CD4-positive, alpha-beta T cell treated with Interleukin-4 for 4 hours (primary cell): ENCODE results near the gene ETS1.

ENCODE experiments used
- DNase-seq: peaks from one replicate; pipeline ENCODE4 v3.0.0-alpha.2; 2020

Gene ETS1

GRCh38 chr11:128515826-128516778 is 71.3 kb downstream of the ETS1 start:
- DNase-seq: peak; percentile 62

GRCh38 chr11:128515086-128515485 is 72.3 kb downstream of the ETS1 start:
- peak; percentile 57 for DNase-seq

DNA sequence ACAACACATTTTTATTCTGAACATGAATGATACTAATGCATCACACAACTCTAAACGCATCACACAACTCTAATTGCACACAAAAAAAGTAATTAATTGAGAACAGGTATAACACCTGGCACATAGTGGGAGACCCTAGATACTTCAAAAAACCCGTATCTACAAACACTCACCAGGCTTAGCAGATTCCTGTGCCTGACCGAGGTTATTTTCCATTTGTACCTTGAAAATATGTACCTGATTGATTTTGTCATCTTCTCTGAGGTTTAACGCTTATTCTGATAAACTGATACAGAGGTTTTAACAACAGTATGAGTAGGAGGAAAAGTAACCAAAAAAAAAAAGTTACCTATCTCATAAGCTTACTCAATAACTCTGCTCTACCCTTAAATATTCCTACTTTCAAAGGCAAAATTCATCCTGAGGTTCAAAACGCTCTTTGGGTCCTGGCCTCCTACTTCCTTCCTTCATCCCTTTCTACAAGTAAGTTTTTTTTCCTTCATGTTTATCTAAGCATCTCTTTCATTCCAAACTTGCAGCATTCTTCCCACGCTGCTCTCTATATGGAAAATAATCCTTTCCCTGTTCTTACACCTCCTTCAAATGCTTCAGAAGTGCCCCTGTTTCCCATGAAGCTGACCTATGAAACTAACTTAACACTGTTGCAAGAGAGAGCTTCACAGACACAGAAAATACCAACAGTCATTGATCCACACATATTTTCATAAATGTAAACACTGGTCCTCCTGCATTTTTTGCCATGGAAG is 73.3 kb downstream of the ETS1 start:
- no peak for DNase-seq

DNA sequence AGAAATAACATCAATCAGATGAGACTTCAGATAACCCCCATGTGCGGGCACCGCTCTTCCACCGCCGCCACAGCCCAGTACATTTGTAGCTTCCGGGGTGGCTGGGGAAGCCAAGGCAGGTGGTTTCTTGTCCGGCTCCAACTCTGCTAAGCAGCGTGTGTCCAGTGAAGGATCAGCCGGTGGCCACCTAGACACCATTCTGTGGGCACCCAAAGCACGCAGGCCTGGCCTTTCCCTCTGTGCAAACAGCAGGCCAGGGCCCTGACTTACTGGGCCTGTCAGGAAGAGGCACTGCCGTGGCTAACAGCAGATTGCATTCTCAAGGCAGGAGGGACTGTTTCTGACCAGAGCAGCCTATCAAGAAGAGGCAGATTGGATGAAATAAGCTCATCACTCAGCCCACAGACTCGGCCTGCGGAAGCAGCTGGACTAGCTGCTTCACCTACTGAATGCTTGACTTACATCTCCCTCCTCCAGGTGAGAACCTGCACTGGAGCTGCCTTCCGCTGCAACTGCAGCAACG is 74.8 kb downstream of the ETS1 start:
- DNase-seq: no peak

DNA sequence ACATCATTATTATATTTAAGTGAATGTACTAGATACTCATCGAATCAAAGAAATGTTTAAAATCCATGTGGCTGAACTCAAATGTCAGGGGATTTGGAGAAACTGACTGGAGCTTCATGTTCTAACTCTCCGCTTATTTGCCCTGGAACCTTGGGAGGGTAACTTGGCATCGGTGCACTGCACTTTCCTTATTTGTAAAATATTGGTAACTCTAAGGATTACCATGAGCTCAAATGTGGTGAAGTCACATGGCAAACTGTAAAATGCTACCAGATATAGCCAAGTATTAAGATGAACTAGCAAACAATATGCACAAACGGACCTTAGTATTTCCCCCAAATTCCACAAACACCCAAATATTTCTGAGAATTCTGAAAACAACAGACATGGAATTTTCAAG is 75.6 kb downstream of the ETS1 start:
- DNase-seq: no peak

- no peak for DNase-seq
Measured at GRCh38 chr11:128509621-128510389, 77.6 kb downstream of the ETS1 start.

DNA sequence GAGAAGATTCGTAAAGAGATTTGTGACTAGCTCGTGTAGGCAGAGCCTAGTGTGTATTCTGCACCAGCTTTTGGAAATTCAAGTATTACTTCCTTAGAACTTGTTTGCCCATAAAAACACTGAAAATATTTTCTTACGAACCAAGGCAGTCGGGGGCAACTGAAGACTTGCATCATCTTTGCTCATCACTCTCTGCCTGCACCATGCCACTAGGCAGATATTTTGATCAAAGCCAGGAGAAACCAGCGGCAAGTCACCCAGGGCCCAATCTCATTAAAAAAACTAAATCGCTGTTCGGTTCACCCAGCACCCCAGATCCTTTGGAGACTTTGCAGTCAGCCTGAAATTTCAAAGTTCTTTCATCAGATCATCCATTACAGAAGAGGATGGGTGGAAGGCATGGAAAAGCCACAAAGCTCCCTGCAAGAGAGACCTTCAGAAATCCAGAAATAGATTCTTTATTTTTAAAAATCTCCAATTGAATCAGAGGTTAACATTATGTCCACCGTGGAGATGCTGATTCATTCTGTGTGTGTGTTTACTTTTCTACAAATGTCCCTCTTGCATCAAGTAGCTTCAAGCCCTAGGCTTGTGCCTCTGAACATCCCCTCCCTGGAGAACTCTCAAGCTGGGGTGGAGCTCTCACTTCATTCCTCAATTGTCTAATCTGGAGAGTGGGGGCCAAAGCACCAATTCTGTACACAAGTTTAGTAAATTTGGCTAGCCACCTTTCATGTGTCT is 78.4 kb downstream of the ETS1 start:
- DNase-seq: peak; percentile 73

DNA sequence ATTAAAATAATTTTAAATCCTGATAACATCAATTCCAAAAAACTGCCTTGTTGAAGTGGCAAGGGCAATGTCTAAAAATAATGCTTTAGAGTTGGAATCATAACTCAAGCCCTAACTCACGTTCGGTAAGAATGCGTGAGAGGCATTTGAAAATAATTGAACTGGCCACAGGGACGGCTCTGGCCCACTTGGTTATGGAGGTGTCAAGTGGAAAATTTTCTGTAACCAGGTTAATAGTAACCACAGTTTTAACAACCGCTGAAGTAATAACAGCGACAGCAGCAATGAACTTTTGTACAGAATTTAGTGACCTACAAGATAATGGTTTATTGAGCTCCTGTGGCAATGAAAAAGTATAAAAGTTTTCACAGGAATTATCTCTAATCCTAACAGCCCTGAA is 79.4 kb downstream of the ETS1 start:
- no peak for DNase-seq

- DNase-seq: peak; percentile 60
Measured at GRCh38 chr11:128506999-128507611, 80.3 kb downstream of the ETS1 start.

GRCh38 chr11:128506356-128506755 is 81.0 kb downstream of the ETS1 start:
- DNase-seq: no peak

GRCh38 chr11:128505449-128506065 is 81.8 kb downstream of the ETS1 start:
- no peak for DNase-seq

- DNase-seq: no peak
Measured at GRCh38 chr11:128504486-128504885, 82.9 kb downstream of the ETS1 start.

GRCh38 chr11:128503245-128503991 is 83.9 kb downstream of the ETS1 start:
- DNase-seq: no peak

DNA sequence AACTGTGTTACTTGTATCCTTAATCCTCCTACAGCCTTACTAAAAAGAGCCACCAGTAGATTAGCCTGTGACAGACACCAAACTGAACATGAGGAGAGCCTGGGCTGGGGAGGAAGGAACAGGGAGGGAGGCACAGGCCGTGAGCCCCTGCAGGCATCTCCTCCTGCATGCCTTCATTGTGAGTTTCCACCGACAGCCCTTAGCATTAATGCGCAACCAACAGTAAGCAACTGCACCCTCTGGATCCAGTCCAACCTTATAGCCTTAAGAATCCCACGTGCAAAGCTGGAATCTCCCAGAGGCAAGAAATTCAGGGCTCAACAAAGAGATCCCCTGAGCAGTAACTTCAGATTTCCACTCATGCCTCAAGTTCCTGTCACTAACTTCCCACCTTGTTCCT is 84.6 kb downstream of the ETS1 start:
- DNase-seq: no peak

- no peak for DNase-seq
Measured at GRCh38 chr11:128501632-128502549, 85.5 kb downstream of the ETS1 start.

GRCh38 chr11:128501008-128501407 is 86.3 kb downstream of the ETS1 start:
- DNase-seq: no peak

- DNase-seq: no peak
Measured at GRCh38 chr11:128500493-128500892, 86.9 kb downstream of the ETS1 start.

DNA sequence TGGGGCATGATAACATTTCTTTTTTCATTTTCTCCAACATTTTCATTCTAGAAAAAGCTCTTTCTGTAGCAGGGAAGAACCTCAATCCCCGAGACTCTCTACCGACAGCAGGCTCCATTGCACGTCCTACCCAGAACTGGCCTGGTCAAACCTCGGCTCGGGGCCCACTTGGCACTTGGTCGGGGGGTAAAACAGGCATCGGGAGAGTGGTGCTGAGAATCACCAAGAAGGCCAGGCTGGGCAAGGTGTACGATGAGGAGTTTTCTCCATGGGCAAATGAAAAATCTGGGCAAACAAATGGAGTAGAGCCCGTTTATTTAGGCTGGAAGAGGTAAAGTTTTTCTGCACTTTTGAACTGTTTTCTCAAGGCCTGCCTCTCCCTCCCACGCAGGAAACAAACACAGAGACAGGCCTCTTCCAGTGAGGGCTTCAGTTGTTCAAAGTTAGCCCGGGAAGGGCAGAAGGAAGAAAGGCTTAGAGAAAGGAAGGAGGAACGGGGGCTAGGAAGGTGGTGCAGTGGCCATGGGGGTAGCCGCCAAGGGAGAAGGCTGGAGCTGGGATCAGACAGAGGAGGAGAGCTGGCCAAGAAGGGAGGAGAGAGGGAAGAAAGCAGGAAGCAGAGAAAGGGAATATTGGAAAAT is 87.6 kb downstream of the ETS1 start:
- DNase-seq: no peak

DNA sequence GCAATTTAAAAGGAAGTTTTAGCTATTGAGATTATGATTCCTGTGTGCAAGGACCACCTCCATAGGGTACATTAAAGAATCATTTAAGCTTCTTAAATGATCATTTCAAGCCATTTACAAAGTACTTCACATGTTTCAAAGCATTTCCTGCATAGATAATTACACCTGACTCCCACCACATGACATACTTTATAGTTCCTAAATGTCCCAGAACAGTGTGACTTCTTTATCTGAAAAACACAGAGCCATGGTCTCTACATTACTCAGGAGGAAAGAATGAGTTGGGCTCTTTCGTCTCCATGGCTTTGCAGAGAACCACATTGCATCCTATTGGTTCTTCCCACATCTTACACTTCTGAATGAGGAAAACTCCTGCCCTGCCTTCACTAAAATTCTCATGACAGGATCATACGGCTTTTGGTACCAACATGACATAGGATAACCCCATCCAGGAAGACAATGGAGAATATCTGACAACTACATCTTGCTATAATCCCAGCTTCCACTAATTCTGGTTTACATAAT is 88.6 kb downstream of the ETS1 start:
- no peak for DNase-seq
